Bronchial epithelial cell (primary cell): ENCODE data around the gene GPR156. TPM values are rescaled to one million over a fixed set of nuclear protein-coding genes. Genes with fewer than 3 reads are reported as not detected.

Experiments
- DNase-seq: peaks from one replicate; pipeline ENCODE4 v3.0.0-alpha.2; 2010; ENCODE audit warnings: low read depth
- FAIRE-seq: peaks from 2 replicates; lab custom pipeline; 2011; peaks lifted over from hg19 to GRCh38; lab: Jason Lieb, UNC
- H3K27me3 ChIP-seq: 2 replicates; pipeline ENCODE4 v1.5.1; 2011; ENCODE audit warnings: low read length; ENCODE audit not compliant: control insufficient read depth, insufficient read depth
- H3K36me3 ChIP-seq: 2 replicates; pipeline ENCODE4 v1.5.1; 2011; ENCODE audit warnings: low read length; ENCODE audit not compliant: control insufficient read depth, insufficient read depth
- H3K4me3 ChIP-seq: 2 replicates; pipeline ENCODE4 v1.5.1; 2011; ENCODE audit warnings: mild to moderate bottlenecking, low read depth, low read length, control low read depth
- total RNA-seq: library from RNA; depleted of rRNA; stranded (reverse); fragments of >200 nt; gene quantifications from 2 replicates; pipeline ENCODE4 v1.2.1, GENCODE V29; 2014
- TF ChIP-seq, protein P1 (sequence below): IDR thresholded peaks from 2 replicates; pipeline ENCODE4 v1.5.1; 2011; ENCODE audit warnings: mild to moderate bottlenecking, moderate library complexity, low read length, control low read depth, inconsistent platforms; ENCODE audit not compliant: insufficient read depth, severe bottlenecking

Gene GPR156
- total RNA-seq, 1 donor from 2014 or later = under 0.01 TPM

- no peaks in the 10 kb centered on the region for H3K27me3 ChIP-seq
- H3K36me3 ChIP-seq = no peaks in the 10 kb centered on the region
- FAIRE-seq (no peak), DNase-seq (no peak)
- H3K4me3 ChIP-seq = no peak overlapping the region
- TF ChIP-seq, protein P1, sequence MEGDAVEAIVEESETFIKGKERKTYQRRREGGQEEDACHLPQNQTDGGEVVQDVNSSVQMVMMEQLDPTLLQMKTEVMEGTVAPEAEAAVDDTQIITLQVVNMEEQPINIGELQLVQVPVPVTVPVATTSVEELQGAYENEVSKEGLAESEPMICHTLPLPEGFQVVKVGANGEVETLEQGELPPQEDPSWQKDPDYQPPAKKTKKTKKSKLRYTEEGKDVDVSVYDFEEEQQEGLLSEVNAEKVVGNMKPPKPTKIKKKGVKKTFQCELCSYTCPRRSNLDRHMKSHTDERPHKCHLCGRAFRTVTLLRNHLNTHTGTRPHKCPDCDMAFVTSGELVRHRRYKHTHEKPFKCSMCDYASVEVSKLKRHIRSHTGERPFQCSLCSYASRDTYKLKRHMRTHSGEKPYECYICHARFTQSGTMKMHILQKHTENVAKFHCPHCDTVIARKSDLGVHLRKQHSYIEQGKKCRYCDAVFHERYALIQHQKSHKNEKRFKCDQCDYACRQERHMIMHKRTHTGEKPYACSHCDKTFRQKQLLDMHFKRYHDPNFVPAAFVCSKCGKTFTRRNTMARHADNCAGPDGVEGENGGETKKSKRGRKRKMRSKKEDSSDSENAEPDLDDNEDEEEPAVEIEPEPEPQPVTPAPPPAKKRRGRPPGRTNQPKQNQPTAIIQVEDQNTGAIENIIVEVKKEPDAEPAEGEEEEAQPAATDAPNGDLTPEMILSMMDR = no peak
Observed at GRCh38 chr3:120180731-120181412, 104.2 kb downstream of the GPR156 start.

DNA sequence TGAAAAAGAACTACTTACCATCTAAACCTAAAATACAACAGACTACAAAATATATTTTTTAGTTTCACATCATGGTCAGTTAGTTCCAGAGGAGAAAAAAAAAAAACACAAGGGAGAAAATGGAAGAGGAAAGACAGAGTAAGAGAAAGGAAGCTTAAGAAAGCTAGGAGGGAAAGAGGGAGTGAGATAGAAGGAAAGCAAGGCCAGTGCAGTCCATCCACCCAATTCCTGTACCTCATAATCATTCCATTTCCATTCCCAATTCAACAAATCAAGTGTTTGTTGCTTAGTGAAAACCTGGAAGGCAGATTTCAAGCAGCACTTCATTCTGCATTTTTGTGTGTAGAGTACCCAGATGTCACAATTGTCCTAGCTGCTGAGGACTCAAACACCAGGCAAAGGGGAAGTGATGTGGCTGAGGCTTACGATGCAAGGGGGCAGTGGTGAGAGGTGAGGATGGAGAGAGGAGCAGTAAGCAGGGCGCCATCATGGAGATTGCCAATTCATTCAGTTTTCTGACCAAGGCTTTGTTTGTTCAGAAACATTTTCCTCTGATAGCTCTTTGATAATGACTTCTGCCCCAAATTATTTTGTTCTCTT, 107.2 kb downstream of the GPR156 start:
- TF ChIP-seq, protein P1 = no peak
- no peaks in the 10 kb centered on the region for H3K27me3 ChIP-seq
- DNase-seq = no peak
- H3K36me3 ChIP-seq = no peaks in the 10 kb centered on the region
- H3K4me3 ChIP-seq = no peak overlapping the region
- peak; percentile 40 for FAIRE-seq

- no peaks in the 10 kb centered on the region for H3K27me3 ChIP-seq
- no peak for FAIRE-seq
- no peaks in the 10 kb centered on the region for H3K36me3 ChIP-seq
- TF ChIP-seq, protein P1 = peak; percentile 14
- H3K4me3 ChIP-seq = no peak overlapping the region
- DNase-seq = peak; percentile 96
Observed at GRCh38 chr3:120177151-120177550, 107.9 kb downstream of the GPR156 start.

- Histone ChIP-seq H3K4me3 (no peak overlapping the region), H3K36me3 (no peaks in the 10 kb centered on the region), H3K27me3 (no peaks in the 10 kb centered on the region)
- FAIRE-seq = no peak
- TF ChIP-seq, protein P1 = no peak
- no peak for DNase-seq
Observed at GRCh38 chr3:120174811-120175539, 110.0 kb downstream of the GPR156 start.

DNA sequence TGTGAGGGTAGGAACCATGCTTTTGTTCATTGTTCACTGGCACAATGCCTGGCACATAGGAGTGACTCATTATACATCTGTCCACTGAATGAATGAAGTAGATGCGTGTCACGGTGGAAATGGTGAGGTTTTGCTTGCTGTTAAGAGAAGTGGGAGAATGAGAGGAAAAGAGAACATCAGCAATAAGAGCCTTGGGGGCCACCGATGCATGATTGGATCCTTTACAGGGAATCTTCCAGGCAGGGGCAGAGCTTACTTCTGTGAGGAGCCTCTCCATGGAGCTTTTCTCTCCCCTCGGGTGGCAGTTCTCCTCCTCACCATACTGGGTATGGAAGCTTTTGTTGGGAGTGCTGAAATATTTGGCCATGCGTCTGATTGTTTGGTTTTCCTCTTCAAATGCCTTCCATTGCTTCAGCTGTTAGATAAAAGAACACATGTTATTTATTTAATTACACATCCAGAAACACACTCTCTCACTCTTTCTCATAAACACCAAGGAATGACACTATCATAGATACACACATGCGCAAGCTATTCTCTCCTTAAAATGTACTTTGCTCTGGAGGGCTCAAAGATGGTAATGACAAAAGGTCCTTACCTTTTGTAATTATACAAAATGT, 111.9 kb downstream of the GPR156 start:
- TF ChIP-seq, protein P1 = no peak
- no peaks in the 10 kb centered on the region for H3K27me3 ChIP-seq
- H3K4me3 ChIP-seq = no peak overlapping the region
- FAIRE-seq = no peak
- DNase-seq = no peak
- no peaks in the 10 kb centered on the region for H3K36me3 ChIP-seq
